Stimulated activated naive CD4-positive, alpha-beta T cell (primary cell): Measurements from ENCODE around the gene SHF.

Experiments
- DNase-seq, 6 experiments: peaks; one replicate each; lab custom pipeline; 2025; lab: John Stamatoyannopoulos, UW

The SHF gene

GRCh38 chr15:45128971-45129639 lies 58.7 kb downstream of the SHF start:
- no peak for DNase-seq

- DNase-seq, result peak in 4 of 6 experiments; percentile 21 to 50 (median 36)
Measured at GRCh38 chr15:45126535-45127158, 61.1 kb downstream of the SHF start.

GRCh38 chr15:45123397-45123796 lies 64.4 kb downstream of the SHF start:
- DNase-seq, result no peak

GRCh38 chr15:45122719-45123118 lies 65.0 kb downstream of the SHF start:
- DNase-seq, result no peak

- no peak for DNase-seq
Measured at GRCh38 chr15:45121706-45122417, 65.9 kb downstream of the SHF start.

GRCh38 chr15:45121020-45121419 lies 66.7 kb downstream of the SHF start:
- no peak for DNase-seq

- DNase-seq, result no peak
Measured at GRCh38 chr15:45120081-45120972, 67.4 kb downstream of the SHF start.

- DNase-seq, result no peak
Measured at GRCh38 chr15:45118996-45119395, 68.8 kb downstream of the SHF start.

- DNase-seq, result peak; percentile 57 to 82 (median 74)
Measured at GRCh38 chr15:45118131-45118588, 69.6 kb downstream of the SHF start.

GRCh38 chr15:45117308-45118130 lies 70.2 kb downstream of the SHF start:
- DNase-seq, result peak in 1 of 6 experiments; percentile 20
